ENCODE data around the gene DACH1. TPM values are rescaled to one million over a fixed set of nuclear protein-coding genes. Genes with fewer than 3 reads are reported as not detected.

The DACH1 gene
- total and polyA plus RNA-seq, 9 of the 15 experiments (the other 6 are each of a cell fraction or from before 2014, with no cell fraction given), result 0.04 to 0.07 (median 0.04) TPM; not detected in 2

DNA sequence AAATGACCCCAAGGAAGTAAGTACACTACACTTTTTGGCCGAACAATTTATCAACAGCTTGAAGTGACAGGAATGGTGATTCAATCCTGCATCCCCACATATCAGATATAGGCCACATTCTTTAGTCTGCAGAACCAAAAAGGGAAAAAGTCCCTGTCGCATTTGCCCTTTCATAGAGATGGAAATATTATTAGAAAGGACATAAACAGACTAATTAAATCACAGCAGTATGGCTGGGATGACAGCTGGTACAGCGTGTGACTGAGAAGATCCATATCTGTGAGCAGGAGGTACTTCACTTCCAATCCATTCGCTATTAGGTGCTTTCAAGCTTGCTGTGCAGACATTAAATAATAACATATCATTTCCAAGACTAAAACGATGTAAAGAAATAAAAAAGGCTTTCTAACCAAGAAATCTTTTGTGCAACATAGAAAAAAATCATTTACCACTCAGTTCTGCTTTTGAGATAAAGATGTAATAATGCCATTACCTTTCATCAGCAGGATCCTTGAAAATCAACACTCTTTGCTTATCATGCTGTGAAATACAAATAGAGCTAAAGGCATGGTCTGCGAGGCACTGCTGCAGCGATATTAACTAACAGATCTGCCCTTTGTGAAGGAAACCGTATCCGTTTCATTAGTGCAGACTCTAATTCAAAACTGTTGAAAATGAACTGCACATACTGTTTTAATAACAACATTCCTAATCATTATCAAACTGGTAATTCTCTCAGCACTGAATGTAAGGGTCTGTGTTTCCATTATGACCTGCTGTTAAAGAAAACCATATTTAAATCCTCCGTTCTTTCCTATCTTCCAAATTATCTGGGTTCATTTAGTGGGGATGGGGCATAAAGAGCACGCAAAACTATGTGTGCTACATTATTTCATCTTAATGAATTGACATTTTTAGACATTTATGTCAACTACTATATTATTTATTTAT is 245.6 kb downstream of the DACH1 start (continued):
- TF ChIP-seq, protein P1, sequence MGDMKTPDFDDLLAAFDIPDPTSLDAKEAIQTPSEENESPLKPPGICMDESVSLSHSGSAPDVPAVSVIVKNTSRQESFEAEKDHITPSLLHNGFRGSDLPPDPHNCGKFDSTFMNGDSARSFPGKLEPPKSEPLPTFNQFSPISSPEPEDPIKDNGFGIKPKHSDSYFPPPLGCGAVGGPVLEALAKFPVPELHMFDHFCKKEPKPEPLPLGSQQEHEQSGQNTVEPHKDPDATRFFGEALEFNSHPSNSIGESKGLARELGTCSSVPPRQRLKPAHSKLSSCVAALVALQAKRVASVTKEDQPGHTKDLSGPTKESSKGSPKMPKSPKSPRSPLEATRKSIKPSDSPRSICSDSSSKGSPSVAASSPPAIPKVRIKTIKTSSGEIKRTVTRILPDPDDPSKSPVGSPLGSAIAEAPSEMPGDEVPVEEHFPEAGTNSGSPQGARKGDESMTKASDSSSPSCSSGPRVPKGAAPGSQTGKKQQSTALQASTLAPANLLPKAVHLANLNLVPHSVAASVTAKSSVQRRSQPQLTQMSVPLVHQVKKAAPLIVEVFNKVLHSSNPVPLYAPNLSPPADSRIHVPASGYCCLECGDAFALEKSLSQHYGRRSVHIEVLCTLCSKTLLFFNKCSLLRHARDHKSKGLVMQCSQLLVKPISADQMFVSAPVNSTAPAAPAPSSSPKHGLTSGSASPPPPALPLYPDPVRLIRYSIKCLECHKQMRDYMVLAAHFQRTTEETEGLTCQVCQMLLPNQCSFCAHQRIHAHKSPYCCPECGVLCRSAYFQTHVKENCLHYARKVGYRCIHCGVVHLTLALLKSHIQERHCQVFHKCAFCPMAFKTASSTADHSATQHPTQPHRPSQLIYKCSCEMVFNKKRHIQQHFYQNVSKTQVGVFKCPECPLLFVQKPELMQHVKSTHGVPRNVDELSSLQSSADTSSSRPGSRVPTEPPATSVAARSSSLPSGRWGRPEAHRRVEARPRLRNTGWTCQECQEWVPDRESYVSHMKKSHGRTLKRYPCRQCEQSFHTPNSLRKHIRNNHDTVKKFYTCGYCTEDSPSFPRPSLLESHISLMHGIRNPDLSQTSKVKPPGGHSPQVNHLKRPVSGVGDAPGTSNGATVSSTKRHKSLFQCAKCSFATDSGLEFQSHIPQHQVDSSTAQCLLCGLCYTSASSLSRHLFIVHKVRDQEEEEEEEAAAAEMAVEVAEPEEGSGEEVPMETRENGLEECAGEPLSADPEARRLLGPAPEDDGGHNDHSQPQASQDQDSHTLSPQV (IDR thresholded peaks at IDR 0.05), result no peak
- TF ChIP-seq MCM2 (IDR thresholded peaks at IDR 0.05; ENCODE audit: low read depth), result no peak
- no peak for TF ChIP-seq PURB (CRISPR knock-in tag; IDR thresholded peaks at IDR 0.05; ENCODE audit: low read depth)
- TF ChIP-seq, protein P2, sequence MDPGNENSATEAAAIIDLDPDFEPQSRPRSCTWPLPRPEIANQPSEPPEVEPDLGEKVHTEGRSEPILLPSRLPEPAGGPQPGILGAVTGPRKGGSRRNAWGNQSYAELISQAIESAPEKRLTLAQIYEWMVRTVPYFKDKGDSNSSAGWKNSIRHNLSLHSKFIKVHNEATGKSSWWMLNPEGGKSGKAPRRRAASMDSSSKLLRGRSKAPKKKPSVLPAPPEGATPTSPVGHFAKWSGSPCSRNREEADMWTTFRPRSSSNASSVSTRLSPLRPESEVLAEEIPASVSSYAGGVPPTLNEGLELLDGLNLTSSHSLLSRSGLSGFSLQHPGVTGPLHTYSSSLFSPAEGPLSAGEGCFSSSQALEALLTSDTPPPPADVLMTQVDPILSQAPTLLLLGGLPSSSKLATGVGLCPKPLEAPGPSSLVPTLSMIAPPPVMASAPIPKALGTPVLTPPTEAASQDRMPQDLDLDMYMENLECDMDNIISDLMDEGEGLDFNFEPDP (CRISPR knock-in tag; IDR thresholded peaks at IDR 0.05), result no peak
- TF ChIP-seq TSC22D4 (tag; IDR thresholded peaks at IDR 0.05), result no peak
- no peak for TF ChIP-seq C11orf30 (IDR thresholded peaks at IDR 0.05; ENCODE audit: low read depth)
- no peak for TF ChIP-seq ERF (CRISPR knock-in tag; IDR thresholded peaks at IDR 0.05)

Measured in K562 (cell line).